Coronary artery (tissue), 2 donors: ENCODE data around the gene BRAF.
A peak's percentile ranks its signal among the peaks of the same experiment; 100 is the strongest.
"Not testable (repeated sequence)": the region's sequence is repeated elsewhere in the genome, so short reads cannot be mapped to it uniquely, and the experiment has no call there.

Source experiments
- DNase-seq: peaks from one replicate; pipeline ENCODE4 v3.0.0-alpha.2; 2017; ENCODE audit warnings: low spot score
- H3K27ac ChIP-seq, 2 donors: fragments of 200-600 bp; sonication (generic); one replicate each; pipeline ENCODE4 v1.5.1; 2016 to 2019
- H3K4me3 ChIP-seq: fragments of 200-600 bp; sonication (generic); 2 replicates; pipeline ENCODE4 v1.5.1; 2016; ENCODE audit warnings: mild to moderate bottlenecking, moderate library complexity
- CTCF ChIP-seq: fragments of 200-600 bp; sonication (generic); IDR thresholded peaks from one replicate; pipeline ENCODE4 v1.5.1; 2019; ENCODE audit warnings: antibody characterized with exemption

The BRAF gene

GRCh38 chr7:140697447-140698143 is 227.1 kb downstream of the BRAF start:
- H3K4me3 ChIP-seq = peak overlapping the region; percentile 83
- no peak for TF ChIP-seq CTCF
- no peak for DNase-seq
- H3K27ac ChIP-seq = peak overlapping the region; percentile 85 to 90

GRCh38 chr7:140696680-140697446 is 227.9 kb downstream of the BRAF start, which contains the start of gene NDUFB2:
NDUFB2 (plus strand) TSS chr7:140696708; CDS start chr7:140696745, 37 bp downstream.
- peak; percentile 96 for DNase-seq
- Histone ChIP-seq H3K4me3 (peak within 1 kb of the TSS; percentile 83), H3K27ac (peak within 1 kb of the TSS; percentile 85 to 90)
- no peak for TF ChIP-seq CTCF

- TF ChIP-seq CTCF = no peak
- H3K4me3 ChIP-seq = peak overlapping the region; percentile 83
- no peak for DNase-seq
- H3K27ac ChIP-seq = peak overlapping the region; percentile 85 to 90
Observed at GRCh38 chr7:140696024-140696679, 228.6 kb downstream of the BRAF start.

GRCh38 chr7:140695381-140695780 is 229.3 kb downstream of the BRAF start:
- no peak for TF ChIP-seq CTCF
- H3K27ac ChIP-seq = no peak overlapping the region
- DNase-seq = no peak
- no peak overlapping the region for H3K4me3 ChIP-seq

- no peak for DNase-seq
- Histone ChIP-seq H3K27ac (no peak overlapping the region), H3K4me3 (no peak overlapping the region)
- TF ChIP-seq CTCF = no peak
Observed at GRCh38 chr7:140694592-140694991, 230.1 kb downstream of the BRAF start.

GRCh38 chr7:140693849-140694248 is 230.9 kb downstream of the BRAF start:
- not testable (repeated sequence) for H3K4me3 ChIP-seq, H3K27ac ChIP-seq, DNase-seq

- DNase-seq = no peak
- TF ChIP-seq CTCF = no peak
- no peak overlapping the region for H3K27ac ChIP-seq
- no peak overlapping the region for H3K4me3 ChIP-seq
Observed at GRCh38 chr7:140691376-140692045, 233.2 kb downstream of the BRAF start.
